RWPE2 (cell line): Measurements from ENCODE around the gene SLC6A18.

Experiments used
- ATAC-seq: fragments of 200-7000 bp; cut with Tn5 transposase; 3 replicates; pipeline ENCODE4 v1.9.1; 2021; ENCODE audit warnings: low read depth
- DNase-seq: peaks from one replicate; pipeline ENCODE4 v3.0.0-alpha.2; 2020; ENCODE audit warnings: low spot score
- H3K27ac ChIP-seq: fragments of 450-650 bp; 2 replicates; pipeline ENCODE4 v1.5.1; 2017; ENCODE audit warnings: mild to moderate bottlenecking; ENCODE audit not compliant: poor library complexity, severe bottlenecking
- H3K27me3 ChIP-seq: fragments of 250-450 bp; sonication (Bioruptor Pico); 2 replicates; pipeline ENCODE4 v1.5.1; 2021; ENCODE audit warnings: mild to moderate bottlenecking, moderate library complexity; ENCODE audit not compliant: insufficient read depth, poor library complexity, severe bottlenecking
- H3K36me3 ChIP-seq: fragments of 250-450 bp; sonication (Bioruptor Pico); 2 replicates; pipeline ENCODE4 v1.5.1; 2020; ENCODE audit warnings: low read depth, mild to moderate bottlenecking, moderate library complexity
- H3K4me1 ChIP-seq: fragments of 250-450 bp; sonication (Bioruptor Pico); 2 replicates; pipeline ENCODE4 v1.5.1; 2021; ENCODE audit warnings: mild to moderate bottlenecking, moderate library complexity; ENCODE audit not compliant: insufficient read depth, poor library complexity, severe bottlenecking
- H3K4me3 ChIP-seq: fragments of 250-450 bp; sonication (Bioruptor Pico); 2 replicates; pipeline ENCODE4 v1.5.1; 2021; ENCODE audit warnings: mild to moderate bottlenecking, moderate library complexity; ENCODE audit not compliant: severe bottlenecking
- H3K9me3 ChIP-seq: fragments of 250-450 bp; sonication (Bioruptor Pico); 2 replicates; pipeline ENCODE4 v1.5.1; 2021; ENCODE audit warnings: mild to moderate bottlenecking, moderate library complexity; ENCODE audit not compliant: severe bottlenecking
- CTCF ChIP-seq: fragments of 450-650 bp; IDR thresholded peaks from one replicate; pipeline ENCODE4 v1.5.1; 2017; ENCODE audit warnings: mild to moderate bottlenecking, moderate library complexity; ENCODE audit not compliant: poor library complexity, severe bottlenecking

The SLC6A18 gene

GRCh38 chr5:1232780-1233179, 7.6 kb downstream of the SLC6A18 start:
- Histone ChIP-seq H3K4me3 (no peak overlapping the region), H3K27me3 (peaks cover 16% of the 10 kb centered on the region), H3K27ac (no peak overlapping the region), H3K9me3 (peaks cover 16% of the 10 kb centered on the region), H3K4me1 (peaks cover 2% of the 10 kb centered on the region), H3K36me3 (no peaks in the 10 kb centered on the region)
- TF ChIP-seq CTCF, result no peak
- DNase-seq (no peak), ATAC-seq (no peak)

DNA sequence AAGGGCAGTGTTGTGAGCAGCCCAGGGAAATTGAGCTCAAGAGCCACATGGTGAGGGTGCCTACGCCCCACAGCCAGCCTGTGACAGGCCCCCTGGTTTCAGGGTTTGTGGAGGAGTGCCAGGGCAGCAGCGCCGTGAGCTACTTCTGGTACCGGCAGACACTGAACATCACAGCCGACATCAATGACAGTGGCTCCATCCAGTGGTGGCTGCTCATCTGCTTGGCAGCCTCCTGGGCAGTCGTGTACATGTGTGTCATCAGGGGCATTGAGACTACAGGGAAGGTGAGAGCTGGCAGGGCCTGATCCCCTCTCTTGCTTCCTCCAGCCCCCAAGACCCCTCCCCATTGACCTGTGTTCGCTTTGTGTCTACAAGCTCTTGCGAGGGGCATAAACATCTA, 10.2 kb downstream of the SLC6A18 start:
- no peaks in the 10 kb centered on the region for H3K27me3 ChIP-seq
- no peak overlapping the region for H3K4me3 ChIP-seq
- no peak for ATAC-seq
- H3K9me3 ChIP-seq, result peaks cover 16% of the 10 kb centered on the region
- no peak for DNase-seq
- no peak for TF ChIP-seq CTCF
- H3K36me3 ChIP-seq, result no peaks in the 10 kb centered on the region
- H3K27ac ChIP-seq, result no peak overlapping the region
- peaks cover 8% of the 10 kb centered on the region for H3K4me1 ChIP-seq

GRCh38 chr5:1235838-1236237, 10.7 kb downstream of the SLC6A18 start:
- H3K27me3 ChIP-seq, result no peaks in the 10 kb centered on the region
- DNase-seq (no peak), ATAC-seq (no peak)
- H3K4me3 ChIP-seq, result no peak overlapping the region
- no peak for TF ChIP-seq CTCF
- H3K36me3 ChIP-seq, result no peaks in the 10 kb centered on the region
- H3K27ac ChIP-seq, result no peak overlapping the region
- H3K9me3 ChIP-seq, result peaks cover 16% of the 10 kb centered on the region
- peaks cover 8% of the 10 kb centered on the region for H3K4me1 ChIP-seq

- TF ChIP-seq CTCF, result no peak
- Histone ChIP-seq H3K27ac (peak overlapping the region; percentile 18), H3K4me1 (peaks cover 8% of the 10 kb centered on the region), H3K4me3 (no peak overlapping the region), H3K27me3 (peaks cover 3% of the 10 kb centered on the region), H3K9me3 (peaks cover 16% of the 10 kb centered on the region), H3K36me3 (no peaks in the 10 kb centered on the region)
- peak; percentile 51; the same call in 2 of the 3 replicates for ATAC-seq
- no peak for DNase-seq
Measured at GRCh38 chr5:1239505-1240251, 14.5 kb downstream of the SLC6A18 start.
